GM13977 (cell line): ENCODE measurements around the gene TTC33.
"Not testable (repeated sequence)": the region's sequence is repeated elsewhere in the genome, so short reads cannot be mapped to it uniquely, and the experiment has no call there.

Experiments
- DNase-seq: peaks from one replicate; pipeline ENCODE4 v3.0.0; 2012; ENCODE audit warnings: low spot score
- in situ Hi-C: fragments of 300-500 bp; cut with MboI; formaldehyde crosslinking; loops from one replicate; pipeline ENCODE4 v1.12.0; 2022; ENCODE audit warnings: low sequenced_read_pairs, low pct_unique_long_range_greater_than_20kb, mixed read lengths, inconsistent platforms; ENCODE audit not compliant: unreplicated experiment
- TF ChIP-seq, protein P1 (sequence below): IDR thresholded peaks from 2 replicates; pipeline ENCODE4 v1.5.1; 2012; ENCODE audit warnings: mild to moderate bottlenecking, control low read depth; ENCODE audit not compliant: insufficient read depth; ENCODE audit errors: extremely low read depth, missing control alignments

The TTC33 gene

DNA sequence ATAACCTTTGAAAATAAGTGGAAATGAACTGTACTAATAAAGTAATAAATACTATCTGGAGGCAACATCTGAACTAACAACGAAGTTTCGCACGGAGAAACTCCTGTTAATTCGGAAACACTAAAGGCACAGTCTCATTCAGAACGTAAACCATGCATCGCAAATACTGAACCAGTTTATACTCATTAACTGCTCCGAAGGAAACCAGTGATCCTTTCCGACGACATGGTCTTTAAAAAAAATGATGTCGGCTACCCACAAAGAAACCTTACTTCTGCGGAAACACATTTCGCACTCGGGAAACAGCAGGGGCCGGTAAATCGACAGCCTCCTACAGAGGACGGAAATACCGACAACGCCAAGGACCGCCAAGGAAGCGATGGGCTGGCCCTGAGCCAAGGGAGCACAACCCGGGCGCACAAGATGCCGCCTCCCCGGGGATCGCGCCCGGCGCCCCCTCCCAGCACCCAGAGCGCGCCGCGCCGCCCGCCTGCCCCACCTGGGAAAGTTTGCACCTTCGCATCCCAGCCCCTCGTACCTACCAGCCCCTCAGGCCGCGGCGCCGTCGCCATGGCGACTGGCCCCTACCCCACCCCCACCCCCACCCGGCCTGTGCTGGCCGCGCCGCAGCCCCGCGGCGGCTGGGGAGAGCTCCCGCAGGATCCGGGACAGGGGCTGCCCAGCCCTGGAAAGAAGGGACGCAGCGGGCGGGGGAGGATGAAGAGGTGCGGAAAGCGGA, 41.7 kb upstream of the TTC33 start:
- TF ChIP-seq, protein P1, sequence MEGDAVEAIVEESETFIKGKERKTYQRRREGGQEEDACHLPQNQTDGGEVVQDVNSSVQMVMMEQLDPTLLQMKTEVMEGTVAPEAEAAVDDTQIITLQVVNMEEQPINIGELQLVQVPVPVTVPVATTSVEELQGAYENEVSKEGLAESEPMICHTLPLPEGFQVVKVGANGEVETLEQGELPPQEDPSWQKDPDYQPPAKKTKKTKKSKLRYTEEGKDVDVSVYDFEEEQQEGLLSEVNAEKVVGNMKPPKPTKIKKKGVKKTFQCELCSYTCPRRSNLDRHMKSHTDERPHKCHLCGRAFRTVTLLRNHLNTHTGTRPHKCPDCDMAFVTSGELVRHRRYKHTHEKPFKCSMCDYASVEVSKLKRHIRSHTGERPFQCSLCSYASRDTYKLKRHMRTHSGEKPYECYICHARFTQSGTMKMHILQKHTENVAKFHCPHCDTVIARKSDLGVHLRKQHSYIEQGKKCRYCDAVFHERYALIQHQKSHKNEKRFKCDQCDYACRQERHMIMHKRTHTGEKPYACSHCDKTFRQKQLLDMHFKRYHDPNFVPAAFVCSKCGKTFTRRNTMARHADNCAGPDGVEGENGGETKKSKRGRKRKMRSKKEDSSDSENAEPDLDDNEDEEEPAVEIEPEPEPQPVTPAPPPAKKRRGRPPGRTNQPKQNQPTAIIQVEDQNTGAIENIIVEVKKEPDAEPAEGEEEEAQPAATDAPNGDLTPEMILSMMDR: no peak
- DNase-seq: no peak
- in situ Hi-C loops: no loop called here

DNA sequence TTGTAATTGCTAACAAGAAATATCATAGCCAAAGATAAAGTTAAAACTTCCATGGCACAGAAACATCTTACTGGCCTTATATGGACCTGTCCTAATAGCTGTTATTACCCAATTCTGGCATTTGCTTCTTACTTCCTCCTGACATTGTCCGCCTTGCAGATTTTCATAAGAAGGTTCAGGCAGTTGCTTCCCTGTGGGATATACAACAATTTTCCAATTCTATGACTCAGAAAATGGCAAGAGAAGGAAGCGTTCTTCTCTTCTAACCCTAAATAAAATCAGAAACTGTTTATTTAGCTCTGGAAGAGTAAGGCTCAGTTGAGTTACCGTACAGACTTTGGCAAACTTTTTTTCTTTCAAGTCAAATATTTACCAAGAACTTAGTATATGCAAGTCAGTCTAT, 40.7 kb upstream of the TTC33 start:
- in situ Hi-C loops: no loop called here
- DNase-seq: no peak

DNA sequence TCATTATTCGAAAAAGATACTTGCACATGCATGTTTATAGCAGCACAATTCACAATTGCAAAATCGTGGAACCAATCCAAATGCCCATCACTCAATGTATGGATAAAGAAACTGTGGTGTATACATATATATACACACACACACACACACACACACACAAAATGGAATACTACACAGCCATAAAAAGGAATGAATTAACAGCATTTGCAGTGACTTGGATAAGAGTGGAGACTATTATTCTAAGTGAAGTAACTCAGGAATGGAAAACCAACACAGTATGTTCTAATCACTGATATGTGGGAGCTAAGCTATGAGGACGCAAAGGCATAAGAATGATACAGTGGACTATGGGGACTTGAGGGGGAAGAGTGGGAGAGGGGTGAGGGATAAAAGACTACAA, 39.1 kb upstream of the TTC33 start:
- DNase-seq, in situ Hi-C loops: not testable (repeated sequence)

More for the DNA sequence above, 40.7 kb upstream of the TTC33 start:
- TF ChIP-seq, protein P1: no peak

DNA sequence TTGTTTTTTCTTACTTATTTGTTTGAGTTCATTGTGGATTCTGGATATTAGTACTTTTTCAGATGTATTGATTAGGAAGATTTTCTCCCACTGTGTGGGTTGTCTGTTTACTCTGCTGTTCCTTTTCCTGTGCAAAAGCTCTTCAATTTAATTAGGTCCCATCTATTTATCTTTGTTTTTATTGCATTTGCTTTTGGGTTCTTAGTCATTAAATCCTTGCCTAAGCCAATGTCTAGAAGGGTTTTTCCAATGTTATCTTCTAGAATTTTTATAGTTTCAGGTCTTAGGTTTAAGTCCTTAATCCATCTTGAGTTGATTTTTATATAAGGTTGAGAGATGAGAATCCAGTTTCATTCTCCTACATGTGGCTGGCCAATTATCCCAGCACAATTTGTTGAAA, 38.6 kb upstream of the TTC33 start:
- in situ Hi-C loops, DNase-seq: not testable (repeated sequence)

DNA sequence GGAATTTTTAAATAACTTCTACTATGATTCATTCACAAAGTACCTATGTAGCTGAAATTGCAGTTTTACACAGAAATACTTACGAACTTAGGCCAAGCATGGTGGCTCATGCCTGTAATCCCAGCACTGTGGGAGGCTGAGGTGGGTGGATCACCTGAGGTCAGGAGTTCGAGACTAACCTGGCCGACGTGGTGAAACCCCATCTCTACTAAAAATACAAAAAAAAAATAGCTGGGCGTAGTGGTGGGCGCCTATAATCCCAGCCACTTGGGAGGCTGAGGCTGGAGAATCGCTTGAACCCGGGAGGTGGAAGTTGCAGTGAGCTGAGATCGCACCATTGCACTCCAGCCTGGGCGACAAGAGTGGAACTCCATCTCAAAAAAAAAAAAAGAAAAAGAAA, 36.9 kb upstream of the TTC33 start:
- DNase-seq, in situ Hi-C loops: not testable (repeated sequence)

DNA sequence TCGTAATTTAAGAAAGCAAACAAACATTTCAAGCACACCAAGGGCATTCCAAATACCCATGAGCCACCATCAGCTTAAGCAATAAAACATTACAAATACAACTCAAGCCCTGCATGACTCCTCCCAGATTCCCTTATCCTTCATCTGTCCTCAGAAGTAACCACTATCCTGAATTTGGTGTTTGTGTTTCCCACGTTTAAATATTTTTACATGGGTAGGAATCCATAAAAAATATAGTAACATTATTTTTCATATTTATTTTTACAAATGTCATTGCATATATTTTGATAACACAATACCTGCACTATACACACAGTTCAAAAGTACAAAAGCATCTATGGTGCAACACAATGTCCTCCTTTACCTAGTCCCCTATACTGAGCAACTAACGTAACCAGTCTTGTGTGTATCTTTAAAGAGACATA, 36.0 kb upstream of the TTC33 start:
- TF ChIP-seq, protein P1: no peak
- DNase-seq: no peak
- in situ Hi-C loops: no loop called here

DNA sequence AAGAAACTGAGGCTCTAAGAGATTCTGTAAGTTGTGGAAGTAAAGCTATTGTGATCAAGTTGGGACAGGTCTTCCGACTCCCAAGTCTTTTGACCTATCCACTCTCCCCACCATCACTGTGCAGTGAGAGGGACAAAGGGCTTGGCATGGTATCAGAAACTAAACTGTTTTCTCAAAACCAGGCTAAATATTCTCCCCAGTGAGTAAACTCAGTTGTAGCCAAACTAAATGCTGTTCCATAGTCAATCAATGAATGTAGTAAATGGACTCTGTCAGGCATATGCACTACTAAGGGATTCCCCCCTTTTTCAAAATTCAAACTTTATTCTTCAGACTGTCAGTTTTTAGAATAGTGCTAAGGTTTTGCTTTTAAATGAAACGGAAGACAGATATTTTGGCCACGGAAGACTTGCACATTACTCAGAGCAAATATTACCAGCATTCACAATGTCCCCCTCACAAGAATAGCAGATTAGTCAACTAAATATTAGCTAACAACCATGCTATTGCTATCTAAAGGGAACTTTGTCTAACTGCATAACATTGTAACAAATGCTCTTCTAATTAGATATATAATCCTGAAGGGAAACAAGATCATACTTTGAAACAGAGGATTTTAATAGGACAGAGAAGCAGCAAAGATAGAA, 35.3 kb upstream of the TTC33 start:
- TF ChIP-seq, protein P1: no peak
- in situ Hi-C loops: no loop called here
- no peak for DNase-seq

DNA sequence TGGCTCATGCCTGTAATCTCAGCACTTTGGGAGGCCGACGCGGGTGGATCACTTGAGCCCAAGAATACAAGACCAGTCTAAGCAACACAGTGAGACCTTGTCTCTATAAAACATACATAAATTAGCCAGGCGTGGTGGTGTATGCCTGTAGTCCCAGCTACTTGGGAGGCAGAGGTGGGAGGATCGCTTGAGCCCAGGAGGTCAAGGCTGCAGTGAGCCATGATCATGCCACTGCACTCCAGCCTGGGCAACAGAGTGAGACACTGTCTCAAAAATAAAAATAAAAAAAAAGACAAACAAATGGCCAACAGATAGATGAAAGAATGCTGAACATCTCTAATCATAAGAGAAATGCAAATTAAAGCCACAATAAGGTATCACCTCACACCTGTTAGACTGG, 33.2 kb upstream of the TTC33 start:
- in situ Hi-C loops: not testable (repeated sequence)

DNA sequence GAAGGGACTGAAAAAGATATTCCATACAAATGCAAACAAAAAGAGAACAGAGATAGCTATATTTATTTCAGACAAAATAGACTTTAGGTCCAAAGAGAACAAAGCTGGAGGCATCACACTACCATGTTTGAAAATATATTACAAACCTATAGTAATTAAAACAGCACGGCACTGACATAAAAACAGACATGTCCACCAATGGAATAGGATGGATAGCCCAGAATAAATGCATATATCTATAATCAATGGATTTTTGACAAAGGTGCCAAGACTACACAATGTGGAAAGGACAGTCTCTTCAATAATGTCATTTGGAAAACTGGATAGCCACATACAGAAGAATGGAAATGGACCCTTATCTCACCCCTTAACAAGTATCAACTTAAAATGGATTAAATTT, 32.2 kb upstream of the TTC33 start:
- no peak for DNase-seq
- TF ChIP-seq, protein P1: no peak
- in situ Hi-C loops: no loop called here

More for the DNA sequence above, 33.2 kb upstream of the TTC33 start:
- DNase-seq: not testable (repeated sequence)

DNA sequence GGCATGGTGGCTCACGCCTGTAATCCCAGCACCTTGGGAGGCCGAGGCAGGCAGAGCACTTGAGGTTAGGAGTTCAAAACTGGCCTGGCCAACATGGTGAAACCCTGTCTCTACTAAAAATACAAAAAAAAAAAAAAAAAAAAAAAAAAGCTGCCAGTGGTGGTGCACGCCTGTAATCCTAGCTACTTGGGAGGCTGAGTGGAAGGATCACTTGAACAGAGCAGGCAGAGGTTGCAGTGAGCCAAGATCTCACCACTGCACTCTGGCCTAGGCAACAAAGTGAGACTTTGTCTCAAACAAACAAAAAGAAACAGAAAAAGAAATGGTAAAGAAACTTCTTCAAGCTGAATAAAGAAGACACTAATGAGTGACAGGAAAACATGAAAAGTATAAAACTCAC, 30.9 kb upstream of the TTC33 start:
- in situ Hi-C loops, DNase-seq: not testable (repeated sequence)
